HepG2 (cell line): ENCODE data around the gene GADL1. TPM values are rescaled to one million over a fixed set of nuclear protein-coding genes. Genes with fewer than 3 reads are reported as not detected.

ENCODE experiments used
- ARNT2 ChIP-seq: sonication (generic); formaldehyde crosslinking; IDR thresholded peaks from 2 replicates; pipeline ENCODE4 v1.8.0; 2022; ENCODE audit warnings: mild to moderate bottlenecking, low read depth, missing genetic modification reagents, moderate library complexity
- EED ChIP-seq: sonication (generic); formaldehyde crosslinking; IDR thresholded peaks from 2 replicates; pipeline ENCODE4 v1.5.0; 2020; ENCODE audit warnings: mild to moderate bottlenecking, missing genetic modification reagents
- FLYWCH1 ChIP-seq: sonication (generic); formaldehyde crosslinking; IDR thresholded peaks from 2 replicates; pipeline ENCODE4 v1.8.1; 2023; ENCODE audit warnings: mild to moderate bottlenecking, missing genetic modification reagents
- HDAC2 ChIP-seq: sonication (generic); formaldehyde crosslinking; IDR thresholded peaks from 2 replicates; pipeline ENCODE4 v1.4.0; 2020; ENCODE audit warnings: missing genetic modification reagents
- PHF8 ChIP-seq: sonication (generic); formaldehyde crosslinking; IDR thresholded peaks from 2 replicates; pipeline ENCODE4 v1.5.0; 2020; ENCODE audit warnings: missing genetic modification reagents
- RARA ChIP-seq: IDR thresholded peaks from 2 replicates; pipeline ENCODE4 v1.6.1; 2016; ENCODE audit warnings: missing genetic modification reagents, missing compliant biosample characterization
- RBM22 ChIP-seq: fragments of 200-400 bp; formaldehyde crosslinking; optimal IDR thresholded peaks from 2 replicates; pipeline ENCODE3; 2017; ENCODE audit warnings: mild to moderate bottlenecking, low read length, moderate library complexity
- SP2 ChIP-seq: sonication (generic); formaldehyde crosslinking; IDR thresholded peaks from 2 replicates; pipeline ENCODE4 v1.5.1; 2020; ENCODE audit warnings: mild to moderate bottlenecking, missing genetic modification reagents
- STAG1 ChIP-seq: sonication (generic); formaldehyde crosslinking; IDR thresholded peaks from 2 replicates; pipeline ENCODE4 v1.4.0; 2020; ENCODE audit warnings: missing genetic modification reagents
- ZFP36 ChIP-seq: fragments of 150-350 bp; IDR thresholded peaks from 2 replicates; pipeline ENCODE4 v1.6.1; 2018; ENCODE audit warnings: borderline replicate concordance, low read length, low read depth; ENCODE audit not compliant: partially characterized antibody
- ZFP41 ChIP-seq: sonication (generic); formaldehyde crosslinking; IDR thresholded peaks from 2 replicates; pipeline ENCODE4 v1.4.0; 2020; ENCODE audit warnings: mild to moderate bottlenecking, missing genetic modification reagents, borderline replicate concordance
- ZNF484 ChIP-seq: sonication (generic); formaldehyde crosslinking; IDR thresholded peaks from 2 replicates; pipeline ENCODE4 v1.5.1; 2020; ENCODE audit warnings: mild to moderate bottlenecking, low read depth, missing genetic modification reagents, borderline replicate concordance
- ZNF747 ChIP-seq: sonication (generic); formaldehyde crosslinking; IDR thresholded peaks from 2 replicates; pipeline ENCODE4 v1.8.1; 2023; ENCODE audit warnings: missing genetic modification reagents, mild to moderate bottlenecking, borderline replicate concordance
- polyA plus RNA-seq, 8 experiments: library from polyadenylated mRNA; depleted of rRNA in 3 of 8; stranded (reverse) in 7 of 8; unstranded in 1 of 8; fragments of >200 nt; fragmentation: Illumina TruSeq in 4 of 8; extraction: Trizol in 4 of 8; gene quantifications; 2 replicates each; pipeline versions ENCODE4 v1.2.1 to v1.2.3, GENCODE V29; 2011 to 2016; ENCODE audit warnings: low read depth in 4 of 8, missing spikeins in 1 of 8, mixed read lengths in 1 of 8; ENCODE audit not compliant: insufficient read depth in 1 of 8
- total RNA-seq, 5 experiments: library from RNA; depleted of rRNA; stranded (reverse); fragments of >200 nt; fragmentation: Illumina TruSeq; extraction: Trizol; gene quantifications; 2 replicates each; pipeline ENCODE4 v1.2.3, GENCODE V29; 2016; ENCODE audit warnings: low read depth in 1 of 5
- TF ChIP-seq, protein P1 (sequence below): sonication (generic); formaldehyde crosslinking; IDR thresholded peaks from 2 replicates; pipeline ENCODE4 v1.5.0; 2020; ENCODE audit warnings: mild to moderate bottlenecking, missing genetic modification reagents, borderline replicate concordance
- TF ChIP-seq, protein P2 (sequence below): sonication (generic); formaldehyde crosslinking; IDR thresholded peaks from 2 replicates; pipeline ENCODE4 v1.4.0; 2020; ENCODE audit warnings: mild to moderate bottlenecking, missing genetic modification reagents, borderline replicate concordance
- TF ChIP-seq, protein P3 (sequence below): IDR thresholded peaks from 2 replicates; pipeline ENCODE4 v1.6.1; 2016

Gene GADL1
- total and polyA plus RNA-seq, 2 of the 13 experiments (the other 11 are each of a cell fraction or from before 2014, with no cell fraction given): not detected

DNA sequence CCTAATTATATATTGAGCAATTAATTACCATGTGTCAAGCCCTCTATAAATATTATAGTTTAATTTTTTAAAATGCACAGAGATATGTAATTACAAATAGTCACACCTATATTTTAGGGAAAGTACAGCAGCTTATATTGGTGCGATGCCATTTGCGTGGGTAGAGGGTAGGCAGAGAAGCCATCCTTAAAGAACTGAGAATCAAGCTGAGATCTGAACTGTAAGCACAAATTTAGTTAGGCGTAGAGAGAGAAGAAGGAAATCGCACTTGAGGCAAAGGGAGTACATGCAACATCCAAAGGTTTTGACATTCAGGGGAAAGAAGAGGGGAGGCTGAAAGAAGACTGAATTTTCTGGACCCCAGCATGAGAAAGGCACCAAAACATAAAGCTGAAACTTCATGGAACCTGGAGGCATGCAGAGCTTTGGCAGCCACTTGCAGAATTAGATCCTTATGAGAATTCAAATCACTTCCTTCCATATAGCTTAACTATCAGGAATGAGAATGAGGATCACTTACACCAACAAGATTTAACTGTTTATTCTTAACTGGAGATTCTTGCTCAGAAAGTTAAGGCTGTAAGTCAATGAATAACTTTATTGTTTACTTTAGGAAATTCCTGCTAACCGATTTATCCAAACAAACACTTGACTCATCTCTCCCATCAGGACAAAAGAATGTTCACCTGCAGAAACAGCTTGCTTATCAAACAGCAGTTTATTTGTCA lies 173.7 kb downstream of the GADL1 start (continued):
- TF ChIP-seq, protein P1, sequence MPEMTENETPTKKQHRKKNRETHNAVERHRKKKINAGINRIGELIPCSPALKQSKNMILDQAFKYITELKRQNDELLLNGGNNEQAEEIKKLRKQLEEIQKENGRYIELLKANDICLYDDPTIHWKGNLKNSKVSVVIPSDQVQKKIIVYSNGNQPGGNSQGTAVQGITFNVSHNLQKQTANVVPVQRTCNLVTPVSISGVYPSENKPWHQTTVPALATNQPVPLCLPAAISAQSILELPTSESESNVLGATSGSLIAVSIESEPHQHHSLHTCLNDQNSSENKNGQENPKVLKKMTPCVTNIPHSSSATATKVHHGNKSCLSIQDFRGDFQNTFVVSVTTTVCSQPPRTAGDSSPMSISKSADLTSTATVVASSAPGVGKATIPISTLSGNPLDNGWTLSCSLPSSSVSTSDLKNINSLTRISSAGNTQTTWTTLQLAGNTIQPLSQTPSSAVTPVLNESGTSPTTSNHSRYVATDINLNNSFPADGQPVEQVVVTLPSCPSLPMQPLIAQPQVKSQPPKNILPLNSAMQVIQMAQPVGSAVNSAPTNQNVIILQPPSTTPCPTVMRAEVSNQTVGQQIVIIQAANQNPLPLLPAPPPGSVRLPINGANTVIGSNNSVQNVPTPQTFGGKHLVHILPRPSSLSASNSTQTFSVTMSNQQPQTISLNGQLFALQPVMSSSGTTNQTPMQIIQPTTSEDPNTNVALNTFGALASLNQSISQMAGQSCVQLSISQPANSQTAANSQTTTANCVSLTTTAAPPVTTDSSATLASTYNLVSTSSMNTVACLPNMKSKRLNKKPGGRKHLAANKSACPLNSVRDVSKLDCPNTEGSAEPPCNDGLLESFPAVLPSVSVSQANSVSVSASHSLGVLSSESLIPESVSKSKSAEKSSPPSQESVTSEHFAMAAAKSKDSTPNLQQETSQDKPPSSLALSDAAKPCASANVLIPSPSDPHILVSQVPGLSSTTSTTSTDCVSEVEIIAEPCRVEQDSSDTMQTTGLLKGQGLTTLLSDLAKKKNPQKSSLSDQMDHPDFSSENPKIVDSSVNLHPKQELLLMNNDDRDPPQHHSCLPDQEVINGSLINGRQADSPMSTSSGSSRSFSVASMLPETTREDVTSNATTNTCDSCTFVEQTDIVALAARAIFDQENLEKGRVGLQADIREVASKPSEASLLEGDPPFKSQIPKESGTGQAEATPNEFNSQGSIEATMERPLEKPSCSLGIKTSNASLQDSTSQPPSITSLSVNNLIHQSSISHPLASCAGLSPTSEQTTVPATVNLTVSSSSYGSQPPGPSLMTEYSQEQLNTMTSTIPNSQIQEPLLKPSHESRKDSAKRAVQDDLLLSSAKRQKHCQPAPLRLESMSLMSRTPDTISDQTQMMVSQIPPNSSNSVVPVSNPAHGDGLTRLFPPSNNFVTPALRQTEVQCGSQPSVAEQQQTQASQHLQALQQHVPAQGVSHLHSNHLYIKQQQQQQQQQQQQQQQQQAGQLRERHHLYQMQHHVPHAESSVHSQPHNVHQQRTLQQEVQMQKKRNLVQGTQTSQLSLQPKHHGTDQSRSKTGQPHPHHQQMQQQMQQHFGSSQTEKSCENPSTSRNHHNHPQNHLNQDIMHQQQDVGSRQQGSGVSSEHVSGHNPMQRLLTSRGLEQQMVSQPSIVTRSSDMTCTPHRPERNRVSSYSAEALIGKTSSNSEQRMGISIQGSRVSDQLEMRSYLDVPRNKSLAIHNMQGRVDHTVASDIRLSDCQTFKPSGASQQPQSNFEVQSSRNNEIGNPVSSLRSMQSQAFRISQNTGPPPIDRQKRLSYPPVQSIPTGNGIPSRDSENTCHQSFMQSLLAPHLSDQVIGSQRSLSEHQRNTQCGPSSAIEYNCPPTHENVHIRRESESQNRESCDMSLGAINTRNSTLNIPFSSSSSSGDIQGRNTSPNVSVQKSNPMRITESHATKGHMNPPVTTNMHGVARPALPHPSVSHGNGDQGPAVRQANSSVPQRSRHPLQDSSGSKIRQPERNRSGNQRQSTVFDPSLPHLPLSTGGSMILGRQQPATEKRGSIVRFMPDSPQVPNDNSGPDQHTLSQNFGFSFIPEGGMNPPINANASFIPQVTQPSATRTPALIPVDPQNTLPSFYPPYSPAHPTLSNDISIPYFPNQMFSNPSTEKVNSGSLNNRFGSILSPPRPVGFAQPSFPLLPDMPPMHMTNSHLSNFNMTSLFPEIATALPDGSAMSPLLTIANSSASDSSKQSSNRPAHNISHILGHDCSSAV (CRISPR knock-in tag): no peak
- TF ChIP-seq FLYWCH1 (no peak), RARA (peak; percentile 59), ZFP36 (no peak), EED (CRISPR knock-in tag) (no peak), RBM22 (no peak), SP2 (CRISPR knock-in tag) (no peak), HDAC2 (peak; percentile 74), ZFP41 (no peak), PHF8 (CRISPR knock-in tag) (no peak), ARNT2 (CRISPR knock-in tag) (no peak), ZNF484 (no peak), STAG1 (no peak), ZNF747 (CRISPR knock-in tag) (no peak)
- TF ChIP-seq, protein P2, sequence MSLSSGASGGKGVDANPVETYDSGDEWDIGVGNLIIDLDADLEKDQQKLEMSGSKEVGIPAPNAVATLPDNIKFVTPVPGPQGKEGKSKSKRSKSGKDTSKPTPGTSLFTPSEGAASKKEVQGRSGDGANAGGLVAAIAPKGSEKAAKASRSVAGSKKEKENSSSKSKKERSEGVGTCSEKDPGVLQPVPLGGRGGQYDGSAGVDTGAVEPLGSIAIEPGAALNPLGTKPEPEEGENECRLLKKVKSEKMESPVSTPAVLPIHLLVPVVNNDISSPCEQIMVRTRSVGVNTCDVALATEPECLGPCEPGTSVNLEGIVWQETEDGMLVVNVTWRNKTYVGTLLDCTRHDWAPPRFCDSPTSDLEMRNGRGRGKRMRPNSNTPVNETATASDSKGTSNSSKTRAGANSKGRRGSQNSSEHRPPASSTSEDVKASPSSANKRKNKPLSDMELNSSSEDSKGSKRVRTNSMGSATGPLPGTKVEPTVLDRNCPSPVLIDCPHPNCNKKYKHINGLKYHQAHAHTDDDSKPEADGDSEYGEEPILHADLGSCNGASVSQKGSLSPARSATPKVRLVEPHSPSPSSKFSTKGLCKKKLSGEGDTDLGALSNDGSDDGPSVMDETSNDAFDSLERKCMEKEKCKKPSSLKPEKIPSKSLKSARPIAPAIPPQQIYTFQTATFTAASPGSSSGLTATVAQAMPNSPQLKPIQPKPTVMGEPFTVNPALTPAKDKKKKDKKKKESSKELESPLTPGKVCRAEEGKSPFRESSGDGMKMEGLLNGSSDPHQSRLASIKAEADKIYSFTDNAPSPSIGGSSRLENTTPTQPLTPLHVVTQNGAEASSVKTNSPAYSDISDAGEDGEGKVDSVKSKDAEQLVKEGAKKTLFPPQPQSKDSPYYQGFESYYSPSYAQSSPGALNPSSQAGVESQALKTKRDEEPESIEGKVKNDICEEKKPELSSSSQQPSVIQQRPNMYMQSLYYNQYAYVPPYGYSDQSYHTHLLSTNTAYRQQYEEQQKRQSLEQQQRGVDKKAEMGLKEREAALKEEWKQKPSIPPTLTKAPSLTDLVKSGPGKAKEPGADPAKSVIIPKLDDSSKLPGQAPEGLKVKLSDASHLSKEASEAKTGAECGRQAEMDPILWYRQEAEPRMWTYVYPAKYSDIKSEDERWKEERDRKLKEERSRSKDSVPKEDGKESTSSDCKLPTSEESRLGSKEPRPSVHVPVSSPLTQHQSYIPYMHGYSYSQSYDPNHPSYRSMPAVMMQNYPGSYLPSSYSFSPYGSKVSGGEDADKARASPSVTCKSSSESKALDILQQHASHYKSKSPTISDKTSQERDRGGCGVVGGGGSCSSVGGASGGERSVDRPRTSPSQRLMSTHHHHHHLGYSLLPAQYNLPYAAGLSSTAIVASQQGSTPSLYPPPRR (CRISPR knock-in tag): peak; percentile 68; the same call in 1 of the 2 replicates
- TF ChIP-seq, protein P3, sequence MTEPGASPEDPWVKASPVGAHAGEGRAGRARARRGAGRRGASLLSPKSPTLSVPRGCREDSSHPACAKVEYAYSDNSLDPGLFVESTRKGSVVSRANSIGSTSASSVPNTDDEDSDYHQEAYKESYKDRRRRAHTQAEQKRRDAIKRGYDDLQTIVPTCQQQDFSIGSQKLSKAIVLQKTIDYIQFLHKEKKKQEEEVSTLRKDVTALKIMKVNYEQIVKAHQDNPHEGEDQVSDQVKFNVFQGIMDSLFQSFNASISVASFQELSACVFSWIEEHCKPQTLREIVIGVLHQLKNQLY (CRISPR knock-in tag): no peak
